GM12878 (cell line): ENCODE results near the gene RAD21L1. TPM values are rescaled to one million over a fixed set of nuclear protein-coding genes. Genes with fewer than 3 reads are reported as not detected.

Source experiments
- ATAC-seq: fragments of 200-7000 bp; cut with Tn5 transposase; 3 replicates; pipeline ENCODE4 v1.9.1; 2020; ENCODE audit warnings: mild to moderate bottlenecking, moderate library complexity
- BruUV-seq: library from RNA; stranded (reverse); fragments of 400-500 nt; replicated peaks from 2 replicates; lab custom pipeline; 2021; lab: Mats Ljungman, UMichigan
- CTCF ChIA-PET: fragments of 300-600 bp; sonication (Branson Sonifier 250); formaldehyde crosslinking; extraction: SDS; loops from one replicate; lab custom pipeline; 2021; ENCODE audit warnings: inconsistent platforms; lab: Yijun Ruan, JAX
- POLR2A ChIA-PET: fragments of 350-600 bp; formaldehyde crosslinking; extraction: SDS; loops from one replicate; lab custom pipeline; 2021; ENCODE audit warnings: inconsistent platforms; lab: Charles Lee
- RAD21 ChIA-PET: fragments of 300-600 bp; sonication (Branson Sonifier 250); formaldehyde crosslinking; loops from one replicate; lab custom pipeline; 2023; ENCODE audit warnings: antibody characterized with exemption; ENCODE audit not compliant: unreplicated experiment; lab: Charles Lee
- SMC1A ChIA-PET: fragments of 300-600 bp; sonication (Branson Sonifier 250); formaldehyde crosslinking; loops from one replicate; lab custom pipeline; 2023; ENCODE audit not compliant: unreplicated experiment, uncharacterized antibody; lab: Charles Lee
- DNase-seq: peaks from one replicate; pipeline ENCODE4 v3.0.0-alpha.2; 2011; ENCODE audit warnings: low read depth, low spot score
- FAIRE-seq: peaks from 3 replicates; lab custom pipeline; 2011; peaks lifted over from hg19 to GRCh38; lab: Jason Lieb, UNC
- H2AFZ ChIP-seq: 2 replicates; pipeline ENCODE4 v1.6.0; 2011; ENCODE audit warnings: low read depth, low read length, control low read depth; ENCODE audit not compliant: control insufficient read depth
- H3K27ac ChIP-seq: 2 replicates; pipeline ENCODE4 v1.5.1; 2011; ENCODE audit warnings: control low read depth; ENCODE audit not compliant: control insufficient read depth, insufficient read depth
- H3K27me3 ChIP-seq, 2 experiments: replicated peaks in 1 of 2; 2 replicates each; pipeline versions ENCODE4 v1.6.0 to v1.6.1; 2011; ENCODE audit warnings: low read length in 1 of 2; ENCODE audit not compliant: control insufficient read depth in 2 of 2, insufficient read depth in 2 of 2
- H3K36me3 ChIP-seq, 2 experiments: 2 replicates each; pipeline ENCODE4 v1.5.1; 2011; ENCODE audit warnings: low read length in 1 of 2; ENCODE audit not compliant: control insufficient read depth in 2 of 2, insufficient read depth in 2 of 2
- H3K4me1 ChIP-seq: 2 replicates; pipeline ENCODE4 v1.6.1; 2011; ENCODE audit warnings: mild to moderate bottlenecking, low read length, moderate library complexity, mixed read lengths; ENCODE audit not compliant: control insufficient read depth, insufficient read depth
- H3K4me2 ChIP-seq: 2 replicates; pipeline ENCODE4 v1.6.0; 2011; ENCODE audit warnings: control low read depth; ENCODE audit not compliant: control insufficient read depth, insufficient read depth
- H3K4me3 ChIP-seq: fragments of 200-600 bp; sonication (generic); 2 replicates; pipeline ENCODE4 v1.5.1; 2016
- H3K79me2 ChIP-seq: 2 replicates; pipeline ENCODE4 v1.6.0; 2011; ENCODE audit warnings: low read length; ENCODE audit not compliant: control insufficient read depth, insufficient read depth
- H3K9ac ChIP-seq: 2 replicates; pipeline ENCODE4 v1.8.0; 2011; ENCODE audit warnings: low read length, control low read depth, mixed read lengths; ENCODE audit not compliant: control insufficient read depth, insufficient read depth
- H3K9me3 ChIP-seq: replicated peaks from 3 replicates; pipeline ENCODE4 v1.5.1; 2011; ENCODE audit warnings: mild to moderate bottlenecking, low read length; ENCODE audit not compliant: control insufficient read depth, insufficient read depth
- H4K20me1 ChIP-seq: 2 replicates; pipeline ENCODE4 v1.6.0; 2011; ENCODE audit not compliant: control insufficient read depth, insufficient read depth
- CBFB ChIP-seq: IDR thresholded peaks from 2 replicates; pipeline ENCODE4 v1.6.1; 2016; ENCODE audit warnings: antibody characterized with exemption, low read depth
- CEBPZ ChIP-seq: fragments of 150-350 bp; IDR thresholded peaks from 2 replicates; pipeline ENCODE4 v1.6.1; 2016; ENCODE audit warnings: low read depth, low read length
- CHD1 ChIP-seq: IDR thresholded peaks from 2 replicates; pipeline ENCODE4 v1.6.1; 2012; ENCODE audit warnings: low read depth, low read length, improper control_type of control experiment
- EZH2 ChIP-seq: IDR thresholded peaks from 2 replicates; pipeline ENCODE4 v1.6.1; 2012; ENCODE audit warnings: low read depth, mild to moderate bottlenecking, control low read depth, inconsistent platforms, low read length, borderline replicate concordance; ENCODE audit not compliant: control insufficient read depth
- KAT2A ChIP-seq: conservative IDR thresholded peaks from 2 replicates; pipeline ENCODE4 v1.6.1; 2011; ENCODE audit warnings: low read depth, low read length; ENCODE audit not compliant: control insufficient read depth
- MTA2 ChIP-seq: fragments of 450-650 bp; IDR thresholded peaks from 2 replicates; pipeline ENCODE4 v1.6.1; 2016; ENCODE audit warnings: low read depth, mild to moderate bottlenecking, moderate library complexity
- STAT1 ChIP-seq: fragments of 450-650 bp; conservative IDR thresholded peaks from 2 replicates; pipeline ENCODE4 v1.6.1; 2014; ENCODE audit warnings: antibody characterized with exemption, mild to moderate bottlenecking
- SUPT20H ChIP-seq: IDR thresholded peaks from 2 replicates; pipeline ENCODE4 v1.6.1; 2011; ENCODE audit warnings: low read depth, mild to moderate bottlenecking, low read length, moderate library complexity, borderline replicate concordance; ENCODE audit not compliant: control insufficient read depth
- ZBED1 ChIP-seq: IDR thresholded peaks from 2 replicates; pipeline ENCODE4 v1.6.1; 2016; ENCODE audit warnings: borderline replicate concordance
- ZNF274 ChIP-seq: IDR thresholded peaks from one replicate; pipeline ENCODE4 v1.8.0; 2011; ENCODE audit not compliant: insufficient read length, insufficient read depth
- WGBS: methylation state at CpG from one replicate; pipeline ENCODE4 v1.1.6; 2016; ENCODE audit warnings: low lambda C conversion rate; ENCODE audit not compliant: insufficient replicate concordance, insufficient coverage; ENCODE audit errors: missing lambda C conversion rate; 5-methylcytosine and 5-hydroxymethylcytosine counted together
- in situ Hi-C: fragments of 300-500 bp; cut with MboI; formaldehyde crosslinking; loops from 9 replicates; pipeline ENCODE4 v1.14.3; 2018; ENCODE audit warnings: mixed read lengths
- intact Hi-C: fragments of 100-400 bp; cut with micrococcal nuclease; formaldehyde crosslinking; loops from one replicate; pipeline ENCODE4 v1.14.2; 2022; ENCODE audit not compliant: unreplicated experiment
- polyA plus RNA-seq, 11 experiments: library from polyadenylated mRNA; depleted of rRNA in 4 of 11; unstranded in 6 of 11; stranded (reverse) in 5 of 11; fragments of >200 nt; fragmentation: Nextera tagmentation in 4 of 11; fragmentation: Illumina TruSeq in 1 of 11; extraction: Ambion mirVana in 4 of 11; extraction: Trizol in 1 of 11; gene quantifications; 1 replicate in 1 of 11; 2 replicates in 10 of 11; pipeline versions ENCODE4 v1.2.1 to v1.2.3, GENCODE V29; 2011 to 2016; ENCODE audit warnings: inconsistent platforms in 2 of 11, missing spikeins in 2 of 11, low read depth in 1 of 11
- total RNA-seq, 4 experiments: library from RNA; depleted of rRNA in 3 of 4; stranded (reverse); fragments of >200 nt in 3 of 4; fragmentation: Illumina TruSeq in 1 of 4; extraction: Trizol in 1 of 4; gene quantifications; 2 replicates each; pipeline versions ENCODE4 v1.2.1 to v1.2.3, GENCODE V29; 2013 to 2021

RAD21L1 gene
- total and polyA plus RNA-seq, 10 of the 15 experiments (the other 5 are each of a cell fraction or from before 2014, with no cell fraction given) = not detected

DNA sequence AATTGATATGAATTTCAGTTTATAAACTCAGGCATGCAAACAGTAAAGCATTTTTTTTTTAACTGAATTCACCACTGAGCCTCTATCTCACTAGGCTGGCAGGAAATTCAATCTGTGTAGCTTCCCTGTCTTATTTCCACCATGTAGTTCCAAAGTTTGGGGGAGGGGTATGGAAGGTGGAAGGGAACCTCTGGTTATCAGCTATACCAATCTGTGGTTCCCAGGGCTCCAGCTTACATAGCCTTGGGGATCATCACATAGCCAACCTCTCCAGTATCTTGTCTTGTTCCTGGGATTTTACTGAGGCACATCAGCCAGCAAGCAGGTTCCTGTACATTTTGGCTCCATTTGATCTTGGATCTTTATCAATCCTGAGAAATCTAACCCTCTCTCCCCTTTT, 15.6 kb downstream of the RAD21L1 start (continued):
- TF ChIP-seq EZH2 = no peak
- no peak for TF ChIP-seq MTA2
- TF ChIP-seq, all 136 proteins: peak for 0

- Histone ChIP-seq H3K79me2 (no peaks in the 10 kb centered on the region), H3K4me2 (no peak overlapping the region), H3K9me3 (no peaks in the 10 kb centered on the region), H3K9ac (no peak overlapping the region), H3K4me1 (no peaks in the 10 kb centered on the region), H3K36me3 (no peaks in the 10 kb centered on the region), H3K27me3 (no peaks in the 10 kb centered on the region), H4K20me1 (no peaks in the 10 kb centered on the region), H3K27ac (no peak overlapping the region), H3K4me3 (no peak overlapping the region), H2AFZ (no peak overlapping the region)
- CTCF ChIA-PET = no interaction called here
- FAIRE-seq (no peak), ATAC-seq (no peak), DNase-seq (no peak)
- SMC1A ChIA-PET = no interaction called here
- RAD21 ChIA-PET = no interaction called here
- BruUV-seq = no TSS peak
- in situ Hi-C loops (no loop called here), intact Hi-C loops (no loop called here)
- 16% methylated on average over 3 of the region's 3 CpGs for WGBS
- no peak for TF ChIP-seq CEBPZ
- TF ChIP-seq ZBED1 = no peak
- TF ChIP-seq SUPT20H = no peak
- TF ChIP-seq STAT1 = no peak
- TF ChIP-seq ZNF274 = no peak
- no peak for TF ChIP-seq KAT2A
- TF ChIP-seq CBFB = no peak
- no peak for TF ChIP-seq CHD1
- POLR2A ChIA-PET = no interaction called here
Observed at GRCh38 chr20:1242099-1242498, 16.3 kb downstream of the RAD21L1 start.
